ENCODE results near the gene FAM200B. TPM values are rescaled to one million over a fixed set of nuclear protein-coding genes. Genes with fewer than 3 reads are reported as not detected.
A peak's percentile ranks its signal among the peaks of the same experiment; 100 is the strongest.

FAM200B gene
- total RNA-seq, 3 donors from 2014 or later: 34.7 to 66.9 (median 55.9) TPM

- Histone ChIP-seq H3K9me3 (no peaks in the 10 kb centered on the region), H3K36me3 (no peaks in the 10 kb centered on the region), H3K4me1 (no peaks in the 10 kb centered on the region), H3K27ac (no peak overlapping the region), H3K4me3 (no peak overlapping the region), H3K27me3 (no peaks in the 10 kb centered on the region)
- no peak for TF ChIP-seq POLR2AphosphoS5 (IDR thresholded peaks at IDR 0.05)
- TF ChIP-seq POLR2A (IDR thresholded peaks at IDR 0.05): no peak
- no peak for TF ChIP-seq CTCF (IDR thresholded peaks at IDR 0.05)
- intact Hi-C loops (cut with DNase I; ENCODE audit: low total_unique reads): no loop called here
- DNase-seq (ENCODE audit: low spot score in 2 of 2): no peak
Measured at GRCh38 chr4:15695240-15695699, 13.6 kb downstream of the FAM200B start.

GRCh38 chr4:15695729-15696128 is 14.1 kb downstream of the FAM200B start:
- no peaks in the 10 kb centered on the region for H3K36me3 ChIP-seq
- no peak overlapping the region for H3K27ac ChIP-seq
- no peak for TF ChIP-seq POLR2AphosphoS5 (IDR thresholded peaks at IDR 0.05)
- TF ChIP-seq POLR2A (IDR thresholded peaks at IDR 0.05): no peak
- no peak for TF ChIP-seq CTCF (IDR thresholded peaks at IDR 0.05)
- no peaks in the 10 kb centered on the region for H3K27me3 ChIP-seq
- no peak overlapping the region for H3K4me3 ChIP-seq
- DNase-seq (ENCODE audit: low spot score in 2 of 2): no peak
- H3K9me3 ChIP-seq: no peaks in the 10 kb centered on the region
- intact Hi-C loops (cut with DNase I; ENCODE audit: low total_unique reads): no loop called here
- no peaks in the 10 kb centered on the region for H3K4me1 ChIP-seq

- no peak overlapping the region for H3K4me3 ChIP-seq
- H3K36me3 ChIP-seq: no peaks in the 10 kb centered on the region
- H3K27ac ChIP-seq: no peak overlapping the region
- H3K4me1 ChIP-seq: no peaks in the 10 kb centered on the region
- TF ChIP-seq CTCF (IDR thresholded peaks at IDR 0.05) (no peak), POLR2AphosphoS5 (IDR thresholded peaks at IDR 0.05) (no peak), POLR2A (IDR thresholded peaks at IDR 0.05) (no peak)
- H3K27me3 ChIP-seq: no peaks in the 10 kb centered on the region
- no peak for DNase-seq (ENCODE audit: low spot score in 2 of 2)
- intact Hi-C loops (cut with DNase I; ENCODE audit: low total_unique reads): no loop called here
- no peaks in the 10 kb centered on the region for H3K9me3 ChIP-seq
Measured at GRCh38 chr4:15696866-15697265, 15.2 kb downstream of the FAM200B start.

- intact Hi-C loops (cut with DNase I; ENCODE audit: low total_unique reads): no loop called here
- Histone ChIP-seq H3K4me1 (no peaks in the 10 kb centered on the region), H3K9me3 (no peaks in the 10 kb centered on the region), H3K4me3 (peak within 1 kb of the TSS; percentile 49 to 81 (median 56)), H3K27ac (peak within 1 kb of the TSS in 1 of 2 donors; percentile 72), H3K36me3 (no peaks in the 10 kb centered on the region), H3K27me3 (no peaks in the 10 kb centered on the region)
- peak in 1 of 2 donors; percentile 56 for DNase-seq (ENCODE audit: low spot score in 2 of 2)
- no peak for TF ChIP-seq CTCF (IDR thresholded peaks at IDR 0.05)
- TF ChIP-seq POLR2AphosphoS5 (IDR thresholded peaks at IDR 0.05): no peak
- no peak for TF ChIP-seq POLR2A (IDR thresholded peaks at IDR 0.05)
Measured at GRCh38 chr4:15702941-15703403, 21.3 kb downstream of the FAM200B start, which contains the start of gene BST1. Gene BST1, plus strand, starts transcription at chr4:15703065. Its CDS starts 80 bp downstream, at chr4:15703145.

- no peak for TF ChIP-seq POLR2A (IDR thresholded peaks at IDR 0.05)
- no peak for TF ChIP-seq CTCF (IDR thresholded peaks at IDR 0.05)
- TF ChIP-seq POLR2AphosphoS5 (IDR thresholded peaks at IDR 0.05): no peak
- no peaks in the 10 kb centered on the region for H3K27me3 ChIP-seq
- H3K4me3 ChIP-seq: peak overlapping the region; percentile 49 to 81 (median 56)
- DNase-seq (ENCODE audit: low spot score in 2 of 2): no peak
- H3K9me3 ChIP-seq: no peaks in the 10 kb centered on the region
- no peaks in the 10 kb centered on the region for H3K4me1 ChIP-seq
- intact Hi-C loops (cut with DNase I; ENCODE audit: low total_unique reads): no loop called here
- no peaks in the 10 kb centered on the region for H3K36me3 ChIP-seq
- H3K27ac ChIP-seq: peak overlapping the region in 1 of 2 donors; percentile 72
Measured at GRCh38 chr4:15703439-15703838, 21.8 kb downstream of the FAM200B start.
